Posterior vena cava (tissue), 2 donors: Measurements from ENCODE around the gene ZNFX1. TPM values are rescaled to one million over a fixed set of nuclear protein-coding genes. Genes with fewer than 3 reads are reported as not detected.

Source experiments
- total RNA-seq, 2 donors: library from RNA; stranded (reverse); fragmentation: NEBNext Ultra II Directional; extraction: Animal tissue kit (Norgen Biotek cat#: 25700); gene quantifications; one replicate each; pipeline ENCODE4 v1.2.1, GENCODE V29; 2021
- donor health status: DM: yes; HTN: yes; CAD: no.
- donor health status: DM: yes; HTN: yes; CAD: no.

Gene ZNFX1
- total RNA-seq, 2 donors from 2014 or later, result 40.0 to 52.6 TPM

Other genes starting within 250 kb of the ZNFX1 start
- 10 to 100 TPM; 37.2 to 50.4 TPM for gene CSE1L, start 231.7 kb downstream of the ZNFX1 start, total RNA-seq
- 10 to 100 TPM; 67.1 to 77.4 TPM for gene STAU1, start 89.7 kb downstream of the ZNFX1 start, total RNA-seq
- 10 to 100 TPM; 17.7 to 20.1 TPM for gene DDX27, start 58.6 kb downstream of the ZNFX1 start, total RNA-seq
- gene KCNB1, start 204.6 kb upstream of the ZNFX1 start, total RNA-seq, result 1 to 10 TPM; 1.6 to 9.7 TPM